Midbrain (tissue), 1 donor: ENCODE measurements around the gene CDH8.

Experiments
- DNase-seq: peaks from one replicate; lab custom pipeline; 2025; lab: John Stamatoyannopoulos, UW

The CDH8 gene

GRCh38 chr16:62029947-62030346 is 6.3 kb downstream of the CDH8 start:
- peak; percentile 5 for DNase-seq

DNA sequence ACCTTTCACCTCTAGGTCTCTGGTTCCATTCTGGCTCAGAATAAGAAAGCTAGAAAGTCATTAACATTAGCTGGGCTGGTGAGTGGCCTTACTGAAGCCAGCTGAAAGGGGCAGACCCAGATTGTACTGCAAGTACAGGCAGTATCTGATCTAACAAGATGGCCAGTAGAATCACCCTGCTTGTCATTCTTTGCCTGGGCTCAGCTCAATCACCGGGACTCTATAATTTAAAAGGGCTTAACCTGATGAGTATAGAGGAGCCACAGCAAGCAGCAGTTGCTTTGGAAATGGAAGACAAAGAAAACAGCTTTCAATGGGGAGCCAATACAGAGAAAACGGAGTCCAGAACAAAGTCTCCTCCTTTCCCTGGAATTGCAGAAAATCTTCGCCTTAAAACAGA is 13.6 kb downstream of the CDH8 start:
- DNase-seq = peak; percentile 14

GRCh38 chr16:62021161-62021581 is 15.1 kb downstream of the CDH8 start:
- DNase-seq = peak; percentile 30

- DNase-seq = no peak
Measured at GRCh38 chr16:62020681-62021080, 15.6 kb downstream of the CDH8 start.

DNA sequence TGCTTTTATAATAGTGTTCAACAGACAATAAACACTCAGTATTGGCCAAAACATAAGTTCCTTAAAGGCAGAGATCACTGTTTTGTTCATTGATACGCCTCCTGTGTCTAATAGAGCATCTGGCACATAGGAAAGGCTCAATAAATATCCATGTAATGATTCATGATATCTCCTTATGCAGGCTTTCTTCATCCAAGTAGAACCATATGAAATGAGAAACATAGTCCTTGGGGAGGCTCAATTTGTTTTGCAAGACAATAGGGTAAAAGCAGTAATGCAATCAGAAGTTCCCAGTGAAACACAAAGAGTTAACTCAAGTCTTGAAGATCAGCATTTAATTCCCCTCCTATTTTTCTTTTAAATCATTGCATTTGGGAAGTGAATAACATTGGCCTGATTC is 16.4 kb downstream of the CDH8 start:
- DNase-seq = no peak

DNA sequence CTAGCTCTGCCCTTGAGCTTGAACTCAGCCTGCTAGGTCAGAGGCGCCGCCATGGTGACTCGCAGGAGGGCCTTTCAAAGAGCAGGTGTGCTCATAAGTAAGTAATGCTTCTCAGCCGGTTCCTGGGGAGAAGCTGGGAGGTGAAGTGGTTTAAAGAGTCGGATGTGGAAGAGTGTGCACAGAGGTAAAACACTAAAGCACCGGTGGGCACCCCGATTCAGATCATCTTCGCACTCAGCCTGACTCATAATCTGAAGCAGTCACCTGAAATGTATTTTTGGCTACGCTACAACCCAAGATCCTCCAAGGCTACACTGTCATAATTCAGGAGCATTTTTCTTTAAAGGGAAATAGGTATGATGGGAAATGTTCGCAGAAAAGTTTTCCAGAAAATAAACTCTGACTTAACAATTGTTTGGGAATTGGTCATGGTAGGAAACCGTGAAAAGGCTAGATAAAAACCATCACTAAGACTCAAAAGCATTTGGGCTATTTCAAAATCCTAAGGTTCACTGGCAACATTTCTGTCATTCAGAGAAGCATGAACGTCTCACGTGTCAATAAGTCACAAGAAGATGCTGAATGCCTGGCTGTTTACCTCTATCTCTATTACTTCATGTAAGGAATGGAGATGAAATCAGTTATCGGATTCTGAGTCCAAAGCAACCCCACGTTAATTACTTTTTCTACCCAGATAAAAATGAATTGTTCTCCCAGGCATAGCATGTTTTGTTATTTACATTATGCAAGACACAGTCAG is 17.8 kb downstream of the CDH8 start:
- DNase-seq = no peak

DNA sequence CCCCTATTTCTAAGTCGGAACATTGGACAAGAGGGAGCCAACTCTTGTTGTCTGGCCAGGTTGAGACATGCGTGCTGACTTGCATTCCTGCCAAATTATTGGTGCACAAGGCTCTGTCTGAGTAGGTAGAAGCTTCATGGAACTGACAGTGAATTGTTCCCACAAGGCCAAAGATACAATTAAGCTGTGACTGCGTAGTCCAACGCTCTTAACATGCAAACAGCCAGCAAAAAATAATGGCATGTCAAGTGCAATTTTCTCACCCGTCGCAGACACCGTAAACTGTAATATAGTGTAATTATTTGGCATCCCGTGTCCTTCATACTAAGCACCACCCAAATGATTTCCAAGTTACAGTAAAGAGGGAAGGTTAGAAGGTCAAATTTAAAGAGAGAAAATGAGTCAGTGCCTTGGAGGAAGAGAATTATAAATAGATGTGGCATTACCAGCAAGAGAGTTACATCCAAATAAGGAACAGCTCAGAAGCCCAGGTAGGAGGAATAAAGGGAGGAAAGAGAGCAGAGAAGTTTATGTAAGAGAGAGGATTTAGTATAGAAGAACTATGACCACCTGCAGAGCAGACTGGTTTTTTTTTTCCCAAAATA is 21.8 kb downstream of the CDH8 start:
- no peak for DNase-seq

GRCh38 chr16:62010186-62010585 is 26.1 kb downstream of the CDH8 start:
- DNase-seq = no peak

DNA sequence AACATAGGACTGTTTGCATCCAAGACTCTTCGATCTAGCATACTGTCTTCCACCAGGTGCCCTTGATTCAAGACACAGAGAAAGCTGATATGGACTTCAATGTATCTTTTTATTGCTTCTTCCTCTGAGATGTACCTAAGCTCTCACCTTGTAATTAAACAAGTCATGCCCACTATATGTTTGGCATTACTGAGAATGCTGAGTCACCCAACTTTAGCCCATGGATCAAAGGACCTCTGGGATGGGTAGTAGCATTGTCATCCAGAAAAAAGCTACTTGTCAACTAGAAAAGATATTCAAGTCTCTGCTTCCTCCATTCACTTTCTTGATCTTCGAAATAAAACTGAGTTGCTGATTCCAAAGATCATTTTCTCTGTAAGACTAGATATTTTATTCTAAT is 37.8 kb downstream of the CDH8 start:
- no peak for DNase-seq

DNA sequence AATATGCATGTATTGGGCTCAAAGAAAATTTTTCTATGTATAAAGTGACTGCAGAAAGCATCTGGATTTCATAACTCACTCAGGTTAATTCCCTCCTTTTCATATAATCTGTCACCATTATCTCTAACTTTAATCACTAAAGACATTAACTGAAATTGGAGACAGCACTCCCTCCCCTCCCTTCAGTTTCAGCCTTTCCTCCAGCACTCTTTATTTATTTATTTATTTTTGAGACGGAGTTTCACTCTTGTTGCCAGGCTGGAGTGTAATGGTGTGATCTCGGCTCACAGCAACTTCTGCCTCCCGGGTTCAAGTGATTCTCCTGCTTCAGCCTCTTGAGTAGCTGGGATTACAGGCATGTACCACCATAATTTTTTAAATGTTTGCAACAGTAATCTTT is 43.1 kb downstream of the CDH8 start:
- no peak for DNase-seq

DNA sequence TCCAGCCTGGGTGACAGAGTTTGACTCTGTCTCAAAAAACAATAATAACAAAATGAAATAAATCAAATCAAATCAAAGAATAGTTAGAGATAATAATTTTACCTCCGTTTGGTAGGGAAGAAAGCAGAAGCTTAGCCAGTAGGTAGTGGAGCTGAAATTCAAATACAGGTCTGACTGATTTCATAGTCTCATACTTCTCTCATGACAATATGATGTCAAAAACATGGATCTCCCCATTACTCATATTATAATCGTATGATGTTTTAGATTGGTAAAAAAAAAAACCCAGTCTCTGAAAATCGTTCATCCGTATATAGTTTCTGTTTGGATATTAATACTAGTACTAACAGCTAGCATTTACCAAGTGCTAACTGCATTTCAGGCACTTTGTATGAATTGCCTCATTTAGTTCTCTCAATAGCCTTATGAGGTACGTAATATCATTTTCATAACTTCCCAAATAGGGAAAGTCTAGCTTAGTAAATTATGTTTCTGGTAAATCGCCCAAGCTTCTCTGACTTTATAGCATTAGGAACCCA is 48.7 kb downstream of the CDH8 start:
- DNase-seq = no peak

- no peak for DNase-seq
Measured at GRCh38 chr16:61969077-61969382, 67.2 kb downstream of the CDH8 start.

- no peak for DNase-seq
Measured at GRCh38 chr16:61968242-61969076, 67.8 kb downstream of the CDH8 start.

DNA sequence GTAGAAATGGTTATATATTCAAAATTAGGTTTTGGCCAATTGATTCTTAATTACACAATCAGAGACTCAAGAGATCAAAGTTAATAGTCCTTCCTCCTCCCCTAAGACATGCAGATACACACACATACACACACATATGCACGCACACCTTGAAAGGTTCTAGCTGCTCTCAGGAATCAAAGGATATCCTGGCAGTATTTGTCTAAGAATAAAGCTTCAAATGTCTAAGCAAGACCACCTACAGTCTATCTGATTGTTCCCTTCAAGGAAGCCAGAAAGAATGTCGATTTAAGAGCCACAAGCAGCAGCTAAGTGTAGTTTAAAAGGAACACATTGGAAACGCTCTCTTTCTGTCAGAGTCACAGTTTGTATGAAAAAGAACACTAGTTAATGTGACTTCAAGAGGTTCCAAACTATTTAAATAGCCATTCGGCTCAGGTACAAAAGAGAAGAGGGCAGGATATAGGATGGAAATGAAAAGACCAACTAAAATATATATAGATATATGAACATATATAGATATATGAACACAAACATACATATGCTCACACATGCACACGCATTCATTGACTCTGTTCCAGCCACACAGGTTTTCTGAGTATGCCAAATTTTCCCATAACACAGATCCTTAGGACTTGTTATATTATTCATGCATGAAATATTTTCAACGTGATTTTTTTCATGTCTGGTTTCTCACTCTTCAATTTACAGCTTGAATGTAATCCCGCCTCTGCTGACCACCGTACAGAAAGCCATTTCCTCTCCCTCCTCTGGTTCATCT is 79.0 kb downstream of the CDH8 start:
- no peak for DNase-seq

- DNase-seq = no peak
Measured at GRCh38 chr16:61952841-61953240, 83.4 kb downstream of the CDH8 start.

GRCh38 chr16:61948414-61948813 is 87.8 kb downstream of the CDH8 start:
- DNase-seq = no peak

GRCh38 chr16:61946019-61946418 is 90.2 kb downstream of the CDH8 start:
- DNase-seq = no peak

DNA sequence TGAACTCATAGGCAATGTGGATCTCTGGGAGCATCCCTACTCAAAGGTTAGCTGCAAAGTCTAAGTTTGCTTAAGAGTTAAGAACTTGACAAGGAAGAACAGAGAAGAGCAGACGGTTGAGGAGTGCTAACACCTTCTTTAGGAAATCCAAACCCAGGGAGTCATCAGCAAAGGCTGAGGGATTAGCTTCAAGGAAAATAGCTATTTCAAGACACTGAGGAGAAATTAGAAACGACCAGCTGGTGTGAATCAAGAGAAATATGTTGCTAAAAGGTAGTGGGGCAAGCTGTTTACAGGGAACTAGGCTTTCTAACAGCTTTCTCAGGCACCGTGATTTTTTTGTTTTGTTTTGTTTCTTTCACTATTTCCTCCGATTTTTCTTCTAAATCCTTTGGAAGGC is 90.7 kb downstream of the CDH8 start:
- no peak for DNase-seq

GRCh38 chr16:61944004-61944403 is 92.2 kb downstream of the CDH8 start:
- no peak for DNase-seq

- DNase-seq = no peak
Measured at GRCh38 chr16:61940611-61941010, 95.6 kb downstream of the CDH8 start.

- DNase-seq = no peak
Measured at GRCh38 chr16:61937646-61938045, 98.6 kb downstream of the CDH8 start.

DNA sequence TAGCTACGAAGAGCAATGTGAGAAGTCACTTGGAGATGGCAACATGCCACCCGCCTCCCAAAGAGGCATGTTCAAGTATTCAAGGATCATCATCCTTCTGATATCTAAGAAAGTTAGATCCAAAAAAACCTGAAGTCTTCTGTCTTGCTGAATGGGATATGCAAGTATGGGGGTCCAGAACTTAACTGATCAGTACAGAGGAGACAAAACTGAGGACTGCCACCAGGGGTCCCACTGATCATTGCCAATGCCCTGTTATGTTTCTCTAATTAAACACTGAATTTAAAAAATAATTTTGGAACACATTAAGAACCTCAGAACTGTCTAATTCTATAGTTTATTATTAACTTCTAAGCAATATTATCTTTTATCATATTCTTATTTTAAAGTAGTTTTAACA is 99.7 kb downstream of the CDH8 start:
- peak; percentile 31 for DNase-seq
